MM.1S (cell line): ENCODE measurements around the gene RNF114.

Source experiments
- CTCF ChIP-seq: fragments of 300-600 bp; sonication (generic); IDR thresholded peaks from 2 replicates; pipeline ENCODE4 v1.5.1; 2016; ENCODE audit warnings: antibody characterized with exemption, low read length, mixed read lengths
- EZH2 ChIP-seq: fragments of 300-600 bp; sonication (generic); optimal IDR thresholded peaks from 2 replicates; pipeline ENCODE3; 2017; ENCODE audit warnings: low read depth, mild to moderate bottlenecking, antibody characterized with exemption, low read length, mixed read lengths

- TF ChIP-seq CTCF = no peak
- no peak for TF ChIP-seq EZH2
Measured at GRCh38 chr20:49978685-49979029, 42.5 kb downstream of the RNF114 start.
